DND-41 (cell line): ENCODE data around the gene CLEC4D.

Source experiments
- CTCF ChIP-seq: IDR thresholded peaks from 2 replicates; pipeline ENCODE4 v1.5.1; 2012; ENCODE audit warnings: borderline replicate concordance, low read length, moderate library complexity, mild to moderate bottlenecking; ENCODE audit not compliant: poor library complexity, severe bottlenecking; ENCODE audit errors: extremely low read depth
- EZH2 ChIP-seq: IDR thresholded peaks from 3 replicates; pipeline ENCODE4 v1.6.1; 2012; ENCODE audit warnings: borderline replicate concordance, low read depth, mild to moderate bottlenecking, moderate library complexity, low read length, inconsistent platforms; ENCODE audit not compliant: severe bottlenecking

- TF ChIP-seq CTCF: no peak
- no peak for TF ChIP-seq EZH2
Measured at GRCh38 chr12:8541562-8541961, 28.3 kb downstream of the CLEC4D start.
